T-helper 17 cell (primary cell): ENCODE data around the gene KCNQ1OT1. TPM values are rescaled to one million over a fixed set of nuclear protein-coding genes. Genes with fewer than 3 reads are reported as not detected.

ENCODE experiments used
- ATAC-seq: fragments of 150-1000 bp; cut with Tn5 transposase; 2 replicates; pipeline ENCODE4 v1.10.0; 2021; ENCODE audit warnings: mild to moderate bottlenecking, moderate library complexity
- DNase-seq, 3 donors: peaks; one replicate each; pipeline versions ENCODE4 v3.0.0 to v3.0.0-alpha.2; 2020 to 2021
- H3K9me3 ChIP-seq: one replicate; pipeline ENCODE4 v1.7.0; 2013; ENCODE audit warnings: low read length, mild to moderate bottlenecking; ENCODE audit not compliant: control insufficient read depth, poor library complexity, severe bottlenecking
- H3K27ac Mint-ChIP-seq: one replicate; pipeline ENCODE4 v1.8.0; 2022; ENCODE audit warnings: mild to moderate bottlenecking, moderate library complexity, mixed read lengths
- H3K27me3 Mint-ChIP-seq: one replicate; pipeline ENCODE4 v1.8.0; 2022; ENCODE audit warnings: mixed read lengths
- H3K36me3 Mint-ChIP-seq: one replicate; pipeline ENCODE4 v1.8.0; 2022; ENCODE audit warnings: low read depth, mixed read lengths
- H3K4me1 Mint-ChIP-seq: one replicate; pipeline ENCODE4 v1.8.0; 2022; ENCODE audit warnings: mild to moderate bottlenecking, mixed read lengths
- H3K4me3 Mint-ChIP-seq: one replicate; pipeline ENCODE4 v1.8.0; 2022; ENCODE audit warnings: mild to moderate bottlenecking, moderate library complexity, mixed read lengths
- total RNA-seq, 4 donors: library from RNA in 2 of 4; stranded (reverse) in 2 of 4; gene quantifications; one replicate each; pipeline ENCODE4 v1.2.3 and lab custom pipeline; 2022 to 2026

Gene KCNQ1OT1
- total RNA-seq, 2 donors from 2014 or later, result 0.20 to 0.23 TPM

DNA sequence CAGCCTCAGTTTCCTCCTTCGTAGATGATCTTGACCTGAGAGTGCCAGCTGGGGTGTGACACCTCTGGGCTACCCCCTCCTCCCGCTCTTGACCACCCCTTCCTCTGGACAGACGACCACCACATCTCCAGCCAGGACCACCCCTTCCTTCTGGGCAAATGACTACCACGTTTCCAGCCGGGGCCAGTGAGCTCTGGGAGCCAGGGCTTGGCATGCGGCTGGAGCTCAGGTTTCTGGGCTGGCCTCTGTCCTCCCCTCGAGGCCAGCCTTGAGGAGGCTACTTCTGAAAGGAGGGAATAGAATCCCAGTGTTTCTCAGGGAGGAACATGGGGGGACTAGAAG lies 120.9 kb downstream of the KCNQ1OT1 start:
- no peak overlapping the region for H3K4me3 Mint-ChIP-seq
- no peak overlapping the region for H3K27ac Mint-ChIP-seq
- DNase-seq, result peak in 1 of 3 donors; percentile 2

DNA sequence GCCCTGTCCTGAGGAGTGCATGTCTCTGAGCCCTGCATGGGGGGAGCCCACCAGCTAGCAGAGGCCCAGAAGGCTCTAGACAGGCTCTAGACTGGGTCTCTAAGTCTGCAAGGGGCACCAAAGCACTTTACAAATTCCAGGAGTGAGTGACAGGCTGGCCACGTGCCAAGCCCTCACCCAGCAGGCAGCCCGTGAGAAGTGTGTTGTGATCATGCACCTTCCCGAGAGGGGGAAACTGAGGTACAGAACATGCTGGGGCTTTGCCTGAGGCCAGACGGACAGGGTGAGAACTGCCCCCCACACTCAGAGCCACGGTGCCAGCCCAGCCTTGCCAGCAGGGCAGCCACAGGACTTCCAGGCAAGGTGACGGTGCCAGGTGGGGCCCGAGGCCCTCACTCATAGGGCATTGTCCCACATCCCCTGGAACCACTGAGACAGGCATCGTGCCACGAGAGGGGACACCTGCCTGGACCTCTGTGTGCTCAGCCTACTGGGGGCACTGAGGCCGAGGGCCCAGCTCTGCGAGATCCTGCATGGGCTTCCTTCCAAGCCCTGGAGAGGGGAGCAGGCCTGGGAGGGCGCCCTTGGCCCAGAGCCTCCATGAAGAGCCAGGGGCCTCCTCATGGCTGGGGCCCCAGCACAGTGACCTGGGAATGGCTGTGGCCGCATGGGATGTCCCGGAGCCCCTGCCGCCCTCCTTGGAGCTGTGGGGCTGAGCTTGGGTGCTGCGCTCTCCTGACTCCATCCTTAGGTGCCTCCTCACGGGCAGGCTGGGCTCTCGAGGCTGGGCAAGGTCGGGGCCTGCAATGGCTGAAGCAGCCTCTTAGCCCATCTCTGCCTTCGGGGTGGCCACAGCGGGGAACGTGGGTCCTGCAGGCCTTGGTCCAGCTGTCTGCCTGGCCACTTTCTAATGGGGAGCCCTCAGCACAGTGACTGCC lies 121.5 kb downstream of the KCNQ1OT1 start:
- no peak overlapping the region for H3K27ac Mint-ChIP-seq
- ATAC-seq (no peak), DNase-seq (peak in 2 of 3 donors; percentile 4 to 5)
- no peaks in the 10 kb centered on the region for H3K36me3 Mint-ChIP-seq
- no peaks in the 10 kb centered on the region for H3K9me3 ChIP-seq
- H3K4me3 Mint-ChIP-seq, result no peak overlapping the region
- H3K4me1 Mint-ChIP-seq, result no peaks in the 10 kb centered on the region
- no peaks in the 10 kb centered on the region for H3K27me3 Mint-ChIP-seq

More for the DNA sequence above, 120.9 kb downstream of the KCNQ1OT1 start:
- H3K36me3 Mint-ChIP-seq, result no peaks in the 10 kb centered on the region
- no peak for ATAC-seq
- no peaks in the 10 kb centered on the region for H3K4me1 Mint-ChIP-seq
- no peaks in the 10 kb centered on the region for H3K27me3 Mint-ChIP-seq
- no peaks in the 10 kb centered on the region for H3K9me3 ChIP-seq

DNA sequence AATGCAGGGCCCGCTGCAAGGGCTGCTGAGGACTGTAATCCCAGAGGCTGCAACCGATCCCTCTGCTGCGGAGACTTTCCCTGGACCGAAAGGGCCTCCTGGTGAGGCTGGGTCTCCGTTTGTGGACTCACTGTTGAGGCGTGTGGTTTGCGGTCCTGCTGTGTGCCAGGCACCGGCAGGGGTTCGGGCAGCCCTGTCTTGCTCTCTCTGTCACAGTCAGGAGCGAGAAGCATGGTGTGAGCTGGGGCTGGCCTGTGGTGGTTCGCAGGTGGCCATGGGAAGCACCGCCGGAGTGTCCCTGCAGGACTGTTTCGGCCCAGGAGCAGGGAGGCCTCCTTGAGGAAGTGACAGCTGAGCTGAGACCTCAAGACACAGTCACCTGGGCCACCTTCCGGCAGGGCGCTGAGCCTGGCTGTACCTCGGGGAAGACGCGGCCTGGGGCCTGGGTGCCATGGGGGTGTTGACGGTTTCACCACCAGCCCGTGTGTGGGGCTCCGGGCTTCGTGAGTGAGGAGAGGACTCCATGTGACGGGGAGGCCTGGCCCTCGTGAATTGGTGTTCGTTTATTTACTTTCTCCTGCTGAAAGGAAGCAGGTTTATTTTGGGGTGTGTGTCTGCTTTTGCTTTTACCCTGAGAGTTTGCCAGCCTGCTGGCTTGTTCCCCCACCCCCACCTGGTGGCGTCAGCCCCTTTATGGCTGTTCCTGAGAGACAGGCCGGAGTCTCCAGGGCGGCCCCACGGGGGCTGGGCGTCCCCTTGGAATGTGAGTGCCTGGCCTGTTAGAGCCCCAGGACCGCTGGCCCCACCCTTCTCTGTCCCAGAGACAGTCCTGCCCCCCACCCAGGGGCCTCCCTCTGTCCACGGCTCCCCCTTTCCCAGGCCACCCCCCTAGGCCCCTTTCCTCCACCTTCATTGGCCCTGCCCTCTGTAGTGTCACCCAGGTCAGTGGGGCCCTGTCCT lies 122.5 kb downstream of the KCNQ1OT1 start:
- Mint-ChIP-seq H3K4me3 (no peak overlapping the region), H3K27ac (no peak overlapping the region), H3K27me3 (no peaks in the 10 kb centered on the region), H3K36me3 (no peaks in the 10 kb centered on the region), H3K4me1 (no peaks in the 10 kb centered on the region)
- ATAC-seq (no peak), DNase-seq (peak in 2 of 3 donors; percentile 7 to 9)
- no peaks in the 10 kb centered on the region for H3K9me3 ChIP-seq

DNA sequence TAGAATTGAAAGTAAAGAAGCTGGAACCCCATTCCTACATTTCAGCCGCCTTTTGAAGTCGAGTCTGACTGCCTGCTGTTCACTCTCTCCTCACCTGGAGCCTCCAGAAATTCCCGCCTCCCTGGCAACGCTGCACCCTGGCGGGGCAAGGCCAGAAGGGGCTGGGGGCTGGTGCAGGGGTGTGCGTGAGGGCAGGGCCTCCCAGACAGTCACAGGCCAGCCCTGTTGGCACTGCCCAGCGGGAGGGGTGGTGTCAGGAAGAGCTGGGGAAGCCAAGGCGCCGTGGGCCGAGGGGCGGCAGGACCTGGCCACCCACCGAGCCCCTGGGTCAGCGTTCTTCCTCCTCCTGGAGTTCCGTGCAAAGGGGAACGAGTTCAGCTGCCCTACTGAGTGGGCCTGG lies 123.2 kb downstream of the KCNQ1OT1 start:
- H3K27ac Mint-ChIP-seq, result no peak overlapping the region
- H3K4me1 Mint-ChIP-seq, result no peaks in the 10 kb centered on the region
- ATAC-seq (no peak), DNase-seq (peak in 2 of 3 donors; percentile 6 to 10)
- no peaks in the 10 kb centered on the region for H3K36me3 Mint-ChIP-seq
- H3K4me3 Mint-ChIP-seq, result no peak overlapping the region
- H3K27me3 Mint-ChIP-seq, result no peaks in the 10 kb centered on the region
- H3K9me3 ChIP-seq, result no peaks in the 10 kb centered on the region

DNA sequence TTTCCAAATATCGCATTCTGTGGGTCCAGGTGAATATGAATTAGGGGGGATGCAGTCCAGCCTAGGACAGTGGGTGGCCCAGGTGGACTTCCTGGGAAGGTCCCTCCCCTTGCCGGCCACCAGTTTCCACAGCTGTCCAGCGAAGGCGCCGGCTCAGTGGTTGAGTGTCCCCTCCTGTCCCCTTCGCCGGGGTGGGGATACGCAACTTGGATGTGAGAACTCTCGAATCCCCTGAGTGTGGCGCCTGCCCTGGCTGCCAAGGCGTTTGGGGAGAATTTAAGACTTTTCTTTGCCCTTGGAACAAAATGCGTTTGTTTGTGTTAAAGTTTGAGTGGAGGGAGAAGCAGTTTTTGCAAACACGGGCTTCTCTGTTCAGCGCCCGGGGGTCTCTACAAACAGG lies 123.7 kb downstream of the KCNQ1OT1 start:
- no peak overlapping the region for H3K27ac Mint-ChIP-seq
- DNase-seq, result peak in 2 of 3 donors; percentile 3 to 7
- H3K36me3 Mint-ChIP-seq, result no peaks in the 10 kb centered on the region
- no peak for ATAC-seq
- H3K9me3 ChIP-seq, result no peaks in the 10 kb centered on the region
- H3K4me1 Mint-ChIP-seq, result no peaks in the 10 kb centered on the region
- H3K4me3 Mint-ChIP-seq, result no peak overlapping the region
- H3K27me3 Mint-ChIP-seq, result no peaks in the 10 kb centered on the region

DNA sequence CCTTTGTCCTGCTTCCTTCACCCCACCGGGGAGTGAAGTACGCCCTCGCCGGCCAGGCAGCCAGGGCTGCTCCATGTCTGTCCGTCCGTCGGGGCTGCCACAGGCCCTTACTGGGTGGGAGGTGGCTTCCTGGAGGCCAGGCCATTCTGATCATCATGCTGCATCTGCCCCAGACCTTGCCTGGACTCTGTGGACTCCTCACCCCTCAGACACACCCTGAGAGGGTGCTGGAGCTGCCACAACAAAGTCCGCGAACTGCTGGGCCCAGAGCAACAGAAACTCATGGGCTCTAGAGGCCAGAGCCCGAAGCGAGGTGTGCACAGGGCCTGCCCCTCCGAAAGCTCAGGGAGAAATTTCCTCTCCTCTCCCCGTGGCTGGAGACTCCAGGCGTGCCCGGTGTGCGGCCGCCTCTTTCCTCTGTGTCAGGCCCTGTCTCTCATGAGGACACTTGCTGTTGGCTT lies 124.2 kb downstream of the KCNQ1OT1 start:
- DNase-seq, result peak in 2 of 3 donors; percentile 5 to 6
- H3K27ac Mint-ChIP-seq, result no peak overlapping the region

DNA sequence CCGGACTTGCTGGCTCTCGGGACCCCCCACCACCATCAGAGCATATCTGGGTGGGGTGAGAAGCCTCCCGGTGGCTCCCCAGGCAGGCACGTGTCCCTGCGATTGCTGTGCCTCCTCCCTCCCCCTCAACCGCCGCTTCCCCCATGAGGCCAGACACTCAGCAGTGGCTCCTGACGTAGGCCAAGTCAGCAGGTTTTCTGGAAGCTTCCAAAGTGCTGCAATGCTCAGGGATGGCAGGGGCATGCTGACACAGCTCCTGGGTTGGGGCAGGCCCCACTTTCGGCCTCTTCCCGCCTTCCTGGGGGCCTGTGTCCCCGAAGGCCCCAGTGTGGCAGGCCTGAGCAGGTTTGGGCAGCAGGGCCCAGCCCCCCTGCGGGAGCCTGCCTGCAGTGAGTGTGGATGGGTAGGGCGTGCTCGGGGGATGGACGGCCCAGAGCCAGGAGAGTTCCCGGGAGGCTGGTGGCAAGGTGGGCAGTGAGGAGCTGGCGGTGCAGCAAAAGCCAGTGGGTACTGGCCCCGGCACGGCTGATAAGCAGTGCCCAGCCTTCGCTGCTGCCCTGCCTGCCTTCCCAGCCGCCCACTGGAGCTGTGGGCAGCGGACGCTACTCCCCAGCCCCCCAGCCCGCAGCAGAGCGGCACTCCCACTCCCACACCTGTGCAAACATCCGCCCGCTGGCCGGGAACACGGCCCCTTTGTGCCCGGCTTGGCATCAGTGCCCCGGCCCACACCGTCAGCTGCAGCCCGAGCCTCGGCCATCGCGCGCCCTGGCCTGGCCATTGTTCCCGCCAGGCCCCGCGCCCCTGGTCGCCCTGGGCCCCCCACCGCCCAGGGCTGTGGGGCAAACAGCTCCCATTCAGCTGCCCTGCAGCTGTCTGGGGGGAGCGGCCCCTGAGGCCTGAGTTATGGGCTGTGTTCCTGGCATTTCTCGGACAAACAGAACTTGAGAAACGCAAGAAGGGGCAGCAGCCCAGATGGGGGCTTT lies 125.0 kb downstream of the KCNQ1OT1 start:
- Mint-ChIP-seq H3K36me3 (no peaks in the 10 kb centered on the region), H3K4me1 (no peaks in the 10 kb centered on the region), H3K27ac (no peak overlapping the region), H3K27me3 (no peaks in the 10 kb centered on the region), H3K4me3 (no peak overlapping the region)
- no peak for ATAC-seq
- no peaks in the 10 kb centered on the region for H3K9me3 ChIP-seq
- DNase-seq, result peak in 2 of 3 donors; percentile 7 to 9

More for the DNA sequence above, 124.2 kb downstream of the KCNQ1OT1 start:
- Mint-ChIP-seq H3K36me3 (no peaks in the 10 kb centered on the region), H3K27me3 (no peaks in the 10 kb centered on the region), H3K4me1 (no peaks in the 10 kb centered on the region), H3K4me3 (no peak overlapping the region)
- no peaks in the 10 kb centered on the region for H3K9me3 ChIP-seq
- ATAC-seq, result no peak

DNA sequence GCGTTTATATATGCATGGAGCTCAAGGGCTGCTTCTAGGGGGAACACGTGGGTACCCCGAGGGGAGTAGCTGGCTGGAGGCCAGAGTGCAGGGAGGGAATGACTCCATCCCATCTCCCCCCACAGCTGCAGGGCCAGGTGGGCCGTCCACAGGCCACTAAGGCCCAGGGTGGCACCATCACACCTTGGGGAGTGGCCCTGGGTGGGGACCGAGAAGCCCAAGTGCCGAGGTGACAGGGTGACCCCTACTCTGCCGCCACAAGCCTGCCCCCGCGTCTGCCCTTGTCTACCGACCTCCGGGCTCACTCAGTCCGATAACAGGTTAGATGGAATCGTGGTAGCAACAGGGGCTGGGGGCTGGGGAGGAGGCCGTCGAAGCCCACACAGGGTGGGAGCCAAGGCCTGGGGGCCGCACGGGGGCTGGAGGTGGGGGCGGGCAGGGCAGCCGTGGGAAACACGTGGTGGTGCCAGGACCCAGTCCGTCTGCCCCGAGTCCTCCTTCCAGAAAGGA lies 125.7 kb downstream of the KCNQ1OT1 start:
- no peaks in the 10 kb centered on the region for H3K4me1 Mint-ChIP-seq
- DNase-seq, result peak in 2 of 3 donors; percentile 4 to 8

DNA sequence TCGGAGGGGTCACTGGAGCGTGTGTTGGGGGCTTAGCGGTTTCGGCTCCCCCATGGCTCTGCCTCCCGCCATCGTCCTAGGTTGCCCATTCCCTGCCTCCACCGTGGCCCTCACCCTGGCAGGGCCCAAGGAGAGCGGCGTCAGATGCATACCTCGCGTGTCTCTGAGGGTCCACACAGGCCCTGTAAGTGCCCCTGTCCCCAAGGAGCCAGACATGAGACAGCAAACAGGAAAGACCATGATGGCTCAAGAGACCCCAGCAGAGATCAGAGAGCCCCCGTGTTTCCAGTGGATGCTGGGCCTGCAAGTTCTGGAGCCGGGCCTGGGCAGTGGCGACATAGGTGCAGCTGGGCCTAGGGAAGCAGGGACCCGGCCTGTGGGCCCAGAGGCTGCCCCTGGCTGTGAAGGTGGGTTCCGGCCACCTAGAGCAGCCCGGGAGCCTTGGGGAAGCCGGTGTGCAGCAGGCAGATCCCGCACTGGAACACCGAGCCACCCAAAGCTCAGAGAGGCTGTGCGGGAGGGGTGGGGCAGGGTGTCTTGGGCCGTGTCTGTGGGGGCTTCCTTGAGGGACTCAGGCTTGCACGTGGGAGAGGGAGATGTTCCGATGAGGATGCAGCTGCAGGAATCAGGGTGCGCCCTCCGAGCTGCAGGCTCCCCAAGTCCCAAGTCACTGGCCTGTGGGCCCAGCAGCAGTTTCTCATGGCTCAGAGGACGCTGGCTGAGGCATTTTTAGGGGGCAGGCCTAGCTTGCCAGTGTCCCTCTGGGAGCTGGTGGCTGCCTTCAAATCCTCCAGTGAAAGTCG lies 126.4 kb downstream of the KCNQ1OT1 start:
- Mint-ChIP-seq H3K4me1 (no peaks in the 10 kb centered on the region), H3K27ac (peak overlapping the region; percentile 32), H3K36me3 (no peaks in the 10 kb centered on the region), H3K27me3 (no peaks in the 10 kb centered on the region), H3K4me3 (no peak overlapping the region)
- H3K9me3 ChIP-seq, result no peaks in the 10 kb centered on the region
- no peak for ATAC-seq
- peak in 1 of 3 donors; percentile 4 for DNase-seq

More for the DNA sequence above, 125.7 kb downstream of the KCNQ1OT1 start:
- H3K4me3 Mint-ChIP-seq, result no peak overlapping the region
- no peaks in the 10 kb centered on the region for H3K27me3 Mint-ChIP-seq
- ATAC-seq, result no peak
- H3K9me3 ChIP-seq, result no peaks in the 10 kb centered on the region
- no peaks in the 10 kb centered on the region for H3K36me3 Mint-ChIP-seq
- no peak overlapping the region for H3K27ac Mint-ChIP-seq

DNA sequence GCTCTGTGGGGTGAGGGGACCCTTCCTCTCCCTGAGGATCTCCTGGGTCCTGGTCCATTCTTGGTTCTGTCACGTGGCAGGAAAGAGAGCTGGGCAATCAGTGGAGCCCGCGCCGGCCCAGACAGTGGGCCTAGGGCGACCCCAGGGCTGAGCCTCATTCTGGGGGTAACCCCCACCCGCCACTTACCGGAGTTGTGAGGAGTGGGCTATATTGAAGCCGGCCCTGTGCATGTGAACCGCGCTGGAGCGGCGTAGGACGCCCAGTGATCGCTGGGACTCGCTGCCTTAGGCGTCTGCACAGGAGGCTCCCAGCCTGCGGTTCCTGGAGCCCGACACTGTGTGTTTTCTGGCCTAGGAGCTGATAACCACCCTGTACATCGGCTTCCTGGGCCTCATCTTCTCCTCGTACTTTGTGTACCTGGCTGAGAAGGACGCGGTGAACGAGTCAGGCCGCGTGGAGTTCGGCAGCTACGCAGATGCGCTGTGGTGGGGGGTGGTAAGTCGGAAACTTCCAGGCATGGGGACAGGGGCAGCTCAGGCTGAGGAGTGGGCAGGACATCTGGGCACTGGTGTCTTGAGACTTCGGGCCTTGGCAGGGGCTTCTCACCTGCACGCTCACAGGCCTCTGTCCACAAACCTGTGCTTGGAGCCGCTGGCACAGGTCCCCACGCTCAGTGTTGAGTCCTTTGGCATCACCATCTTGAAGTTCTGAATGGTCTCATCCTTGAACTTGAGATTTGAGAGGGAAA lies 127.1 kb downstream of the KCNQ1OT1 start:
- Mint-ChIP-seq H3K4me3 (no peak overlapping the region), H3K36me3 (no peaks in the 10 kb centered on the region), H3K27ac (peak overlapping the region; percentile 32), H3K27me3 (no peaks in the 10 kb centered on the region), H3K4me1 (no peaks in the 10 kb centered on the region)
- ATAC-seq (no peak), DNase-seq (peak in 1 of 3 donors; percentile 5)
- no peaks in the 10 kb centered on the region for H3K9me3 ChIP-seq
